SK-N-MC (cell line): ENCODE data around the gene HBS1L.

Experiments used
- DNase-seq: peaks from one replicate; pipeline ENCODE4 v3.0.0-alpha.2; 2011; ENCODE audit warnings: low read depth, low spot score
- H3K27ac ChIP-seq: fragments of 200-600 bp; sonication (generic); 2 replicates; pipeline ENCODE4 v1.5.1; 2016; ENCODE audit warnings: mixed run types
- H3K36me3 ChIP-seq: fragments of 200-600 bp; sonication (generic); 2 replicates; pipeline ENCODE4 v1.6.1; 2017; ENCODE audit warnings: antibody characterized with exemption, low read length, mixed read lengths; ENCODE audit not compliant: insufficient read depth
- H3K4me3 ChIP-seq: fragments of 200-600 bp; sonication (generic); 2 replicates; pipeline ENCODE4 v1.5.1; 2016
- H3K9ac ChIP-seq: fragments of 200-600 bp; sonication (generic); 2 replicates; pipeline ENCODE4 v1.8.0; 2017; ENCODE audit warnings: mixed run types, mixed read lengths; ENCODE audit not compliant: insufficient read length
- H3K9me3 ChIP-seq: fragments of 200-600 bp; sonication (generic); 2 replicates; pipeline ENCODE4 v1.6.1; 2017; ENCODE audit warnings: low read depth, mild to moderate bottlenecking, antibody characterized with exemption, low read length, moderate library complexity, mixed read lengths
- EZH2 ChIP-seq: fragments of 200-600 bp; sonication (generic); IDR thresholded peaks from one replicate; pipeline ENCODE4 v1.6.1; 2017; ENCODE audit warnings: antibody characterized with exemption
- FOXP2 ChIP-seq: optimal IDR thresholded peaks from 2 replicates; pipeline ENCODE3; 2011; ENCODE audit warnings: mild to moderate bottlenecking, moderate library complexity; ENCODE audit not compliant: insufficient read depth; ENCODE audit errors: extremely low read length, control extremely low read depth
- POLR2AphosphoS5 ChIP-seq: IDR thresholded peaks from 2 replicates; pipeline ENCODE4 v1.6.1; 2012; ENCODE audit warnings: mild to moderate bottlenecking, low read depth, low read length, borderline replicate concordance

The HBS1L gene

GRCh38 chr6:135092724-135093123 lies 38.1 kb upstream of the HBS1L start:
- TF ChIP-seq EZH2, result no peak
- TF ChIP-seq FOXP2, result no peak
- TF ChIP-seq POLR2AphosphoS5, result no peak
- Histone ChIP-seq H3K36me3 (no peaks in the 10 kb centered on the region), H3K9ac (no peak overlapping the region), H3K4me3 (no peak overlapping the region), H3K9me3 (no peaks in the 10 kb centered on the region), H3K27ac (no peak overlapping the region)
- no peak for DNase-seq

- no peak overlapping the region for H3K9ac ChIP-seq
- no peaks in the 10 kb centered on the region for H3K36me3 ChIP-seq
- H3K4me3 ChIP-seq, result no peak overlapping the region
- H3K27ac ChIP-seq, result no peak overlapping the region
- no peak for TF ChIP-seq FOXP2
- TF ChIP-seq EZH2, result no peak
- no peak for TF ChIP-seq POLR2AphosphoS5
- no peaks in the 10 kb centered on the region for H3K9me3 ChIP-seq
- DNase-seq, result no peak
Observed at GRCh38 chr6:135090819-135091218, 36.2 kb upstream of the HBS1L start.

- H3K9ac ChIP-seq, result no peak overlapping the region
- H3K27ac ChIP-seq, result no peak overlapping the region
- no peaks in the 10 kb centered on the region for H3K36me3 ChIP-seq
- TF ChIP-seq EZH2 (no peak), POLR2AphosphoS5 (no peak), FOXP2 (no peak)
- H3K9me3 ChIP-seq, result no peaks in the 10 kb centered on the region
- DNase-seq, result no peak
- no peak overlapping the region for H3K4me3 ChIP-seq
Observed at GRCh38 chr6:135089901-135090300, 35.3 kb upstream of the HBS1L start.

GRCh38 chr6:135088818-135089809 lies 34.5 kb upstream of the HBS1L start:
- no peak overlapping the region for H3K4me3 ChIP-seq

GRCh38 chr6:135088281-135088680 lies 33.7 kb upstream of the HBS1L start:
- Histone ChIP-seq H3K36me3 (no peaks in the 10 kb centered on the region), H3K4me3 (no peak overlapping the region), H3K9ac (no peak overlapping the region), H3K27ac (no peak overlapping the region), H3K9me3 (no peaks in the 10 kb centered on the region)
- no peak for DNase-seq
- no peak for TF ChIP-seq FOXP2
- TF ChIP-seq POLR2AphosphoS5, result no peak
- TF ChIP-seq EZH2, result no peak

More at GRCh38 chr6:135088818-135089809, 34.5 kb upstream of the HBS1L start:
- Histone ChIP-seq H3K9me3 (no peaks in the 10 kb centered on the region), H3K36me3 (no peaks in the 10 kb centered on the region), H3K27ac (no peak overlapping the region), H3K9ac (no peak overlapping the region)
- no peak for DNase-seq
- no peak for TF ChIP-seq POLR2AphosphoS5
- no peak for TF ChIP-seq EZH2
- TF ChIP-seq FOXP2, result no peak

- no peaks in the 10 kb centered on the region for H3K36me3 ChIP-seq
- no peak for TF ChIP-seq EZH2
- no peak for TF ChIP-seq FOXP2
- TF ChIP-seq POLR2AphosphoS5, result no peak
- no peak overlapping the region for H3K27ac ChIP-seq
- no peak overlapping the region for H3K9ac ChIP-seq
- H3K4me3 ChIP-seq, result no peak overlapping the region
- no peak for DNase-seq
- no peaks in the 10 kb centered on the region for H3K9me3 ChIP-seq
Observed at GRCh38 chr6:135087803-135088202, 33.2 kb upstream of the HBS1L start.

- TF ChIP-seq EZH2, result no peak
- no peak for TF ChIP-seq FOXP2
- TF ChIP-seq POLR2AphosphoS5, result no peak
- no peak overlapping the region for H3K27ac ChIP-seq
- H3K4me3 ChIP-seq, result no peak overlapping the region
- H3K36me3 ChIP-seq, result no peaks in the 10 kb centered on the region
- DNase-seq, result no peak
- no peaks in the 10 kb centered on the region for H3K9me3 ChIP-seq
- H3K9ac ChIP-seq, result no peak overlapping the region
Observed at GRCh38 chr6:135087403-135087802, 32.8 kb upstream of the HBS1L start.

- no peak overlapping the region for H3K9ac ChIP-seq
Observed at GRCh38 chr6:135086414-135086764, 31.8 kb upstream of the HBS1L start.

More at GRCh38 chr6:135086414-135086764, 31.8 kb upstream of the HBS1L start:
- no peaks in the 10 kb centered on the region for H3K36me3 ChIP-seq
- H3K9me3 ChIP-seq, result no peaks in the 10 kb centered on the region
- H3K4me3 ChIP-seq, result no peak overlapping the region
- TF ChIP-seq EZH2 (no peak), POLR2AphosphoS5 (no peak), FOXP2 (no peak)
- H3K27ac ChIP-seq, result no peak overlapping the region
- no peak for DNase-seq
